IMR-90 (cell line): ENCODE measurements around the gene BRD3. TPM values are rescaled to one million over a fixed set of nuclear protein-coding genes. Genes with fewer than 3 reads are reported as not detected.

Experiments used
- ATAC-seq: fragments of 200-7000 bp; cut with Tn5 transposase; 2 replicates; pipeline ENCODE4 v1.9.1; 2020; ENCODE audit warnings: low read depth, mild to moderate bottlenecking, moderate library complexity
- BruUV-seq: library from RNA; stranded (reverse); fragments of 400-500 nt; replicated peaks from 2 replicates; lab custom pipeline; 2021; lab: Mats Ljungman, UMichigan
- CTCF ChIA-PET: fragments of 300-600 bp; formaldehyde crosslinking; extraction: SDS; loops from one replicate; lab custom pipeline; 2021; ENCODE audit warnings: antibody characterized with exemption; lab: Yijun Ruan, JAX
- POLR2A ChIA-PET: fragments of 300-600 bp; sonication (Branson Sonifier 250); formaldehyde crosslinking; loops from one replicate; lab custom pipeline; 2022; ENCODE audit warnings: antibody characterized with exemption; ENCODE audit not compliant: unreplicated experiment; lab: Charles Lee
- DNase-seq: peaks from one replicate; pipeline ENCODE4 v3.0.0; 2013
- H2AFZ ChIP-seq: replicated peaks from 2 replicates; pipeline ENCODE3; 2013; ENCODE audit warnings: low read length, mild to moderate bottlenecking; ENCODE audit not compliant: poor library complexity
- H2AK5ac ChIP-seq: 2 replicates; pipeline ENCODE4 v1.6.1; 2013; ENCODE audit warnings: low read depth, low read length, inconsistent platforms
- H2AK9ac ChIP-seq: replicated peaks from 2 replicates; pipeline ENCODE3; 2013; ENCODE audit warnings: mild to moderate bottlenecking, low read depth, low read length, moderate library complexity; ENCODE audit not compliant: poor library complexity
- H2BK120ac ChIP-seq: 2 replicates; pipeline ENCODE4 v1.6.1; 2013; ENCODE audit warnings: low read depth, low read length, inconsistent platforms
- H2BK15ac ChIP-seq: 3 replicates; pipeline ENCODE4 v1.6.1; 2013; ENCODE audit warnings: low read depth, low read length, inconsistent platforms
- H2BK20ac ChIP-seq: 2 replicates; pipeline ENCODE4 v1.6.1; 2013; ENCODE audit warnings: low read depth, mild to moderate bottlenecking, inconsistent platforms, low read length, moderate library complexity
- H2BK5ac ChIP-seq: 2 replicates; pipeline ENCODE4 v1.6.1; 2013; ENCODE audit warnings: mild to moderate bottlenecking, low read depth, low read length, inconsistent platforms; ENCODE audit not compliant: poor library complexity, severe bottlenecking
- H3K14ac ChIP-seq: replicated peaks from 2 replicates; pipeline ENCODE4 v1.6.1; 2013; ENCODE audit warnings: low read depth, low read length, inconsistent platforms
- H3K18ac ChIP-seq: 2 replicates; pipeline ENCODE4 v1.6.1; 2013; ENCODE audit warnings: low read depth, low read length, control low read depth
- H3K23ac ChIP-seq: 2 replicates; pipeline ENCODE4 v1.6.1; 2013; ENCODE audit warnings: low read depth, low read length, inconsistent platforms
- H3K27ac ChIP-seq: 2 replicates; pipeline ENCODE4 v1.5.1; 2013; ENCODE audit warnings: mild to moderate bottlenecking, control low read depth, low read length; ENCODE audit not compliant: insufficient read depth
- H3K27me3 ChIP-seq: 2 replicates; pipeline ENCODE4 v1.6.1; 2013; ENCODE audit warnings: low read length; ENCODE audit not compliant: control insufficient read depth, insufficient read depth
- H3K36me3 ChIP-seq: 2 replicates; pipeline ENCODE4 v1.6.1; 2013; ENCODE audit warnings: low read length, mixed read lengths; ENCODE audit not compliant: control insufficient read depth, insufficient read depth
- H3K4ac ChIP-seq: 2 replicates; pipeline ENCODE4 v1.6.1; 2013; ENCODE audit warnings: low read depth, low read length, inconsistent platforms
- H3K4me1 ChIP-seq: 2 replicates; pipeline ENCODE4 v1.6.1; 2013; ENCODE audit warnings: low read length, mixed read lengths; ENCODE audit not compliant: control insufficient read depth, insufficient read depth
- H3K4me2 ChIP-seq: 2 replicates; pipeline ENCODE4 v1.6.1; 2013; ENCODE audit warnings: low read depth, mild to moderate bottlenecking, control low read depth, low read length, moderate library complexity
- H3K4me3 ChIP-seq: 2 replicates; pipeline ENCODE4 v1.5.1; 2013; ENCODE audit warnings: low read depth, mild to moderate bottlenecking, control low read depth, low read length, moderate library complexity; ENCODE audit not compliant: insufficient read depth
- H3K56ac ChIP-seq: 2 replicates; pipeline ENCODE4 v1.6.1; 2013; ENCODE audit warnings: low read length, inconsistent platforms; ENCODE audit not compliant: insufficient read depth; ENCODE audit errors: extremely low read depth
- H3K79me1 ChIP-seq, 2 experiments: 2 replicates each; pipeline ENCODE4 v1.6.1; 2013; ENCODE audit warnings: low read length in 2 of 2, inconsistent platforms in 1 of 2, low read depth in 1 of 2
- H3K9ac ChIP-seq: 2 replicates; pipeline ENCODE4 v1.6.1; 2013; ENCODE audit warnings: low read depth, low read length, control low read depth
- H3K9me1 ChIP-seq: 2 replicates; pipeline ENCODE4 v1.6.1; 2013; ENCODE audit warnings: low read length, inconsistent platforms; ENCODE audit not compliant: insufficient read depth
- H3K9me3 ChIP-seq: 2 replicates; pipeline ENCODE4 v1.6.1; 2013; ENCODE audit warnings: low read length; ENCODE audit not compliant: control insufficient read depth, insufficient read depth
- H4K20me1 ChIP-seq: 2 replicates; pipeline ENCODE4 v1.6.1; 2013; ENCODE audit warnings: low read length, inconsistent platforms; ENCODE audit not compliant: insufficient read depth
- H4K5ac ChIP-seq: 2 replicates; pipeline ENCODE4 v1.6.1; 2013; ENCODE audit warnings: mild to moderate bottlenecking, low read depth, low read length, control low read depth
- H4K8ac ChIP-seq, 2 experiments: 2 replicates each; pipeline ENCODE4 v1.6.1; 2013; ENCODE audit warnings: low read depth in 2 of 2, low read length in 2 of 2, control low read depth in 1 of 2, inconsistent platforms in 1 of 2
- H4K91ac ChIP-seq: 2 replicates; pipeline ENCODE4 v1.6.1; 2013; ENCODE audit warnings: low read depth, low read length, inconsistent platforms; ENCODE audit not compliant: insufficient read depth
- CEBPB ChIP-seq: IDR thresholded peaks from 2 replicates; pipeline ENCODE4 v1.6.1; 2012; ENCODE audit warnings: low read depth, low read length, improper control_type of control experiment
- CTCF ChIP-seq: conservative IDR thresholded peaks from 2 replicates; pipeline ENCODE4 v1.5.1; 2012; ENCODE audit warnings: mild to moderate bottlenecking, low read depth, low read length, improper control_type of control experiment
- MAFK ChIP-seq: IDR thresholded peaks from 2 replicates; pipeline ENCODE4 v1.6.1; 2012; ENCODE audit warnings: low read depth, low read length, improper control_type of control experiment
- MXI1 ChIP-seq: IDR thresholded peaks from 2 replicates; pipeline ENCODE4 v1.6.1; 2012; ENCODE audit warnings: low read depth, mild to moderate bottlenecking, low read length, moderate library complexity, borderline replicate concordance
- NFE2L2 ChIP-seq: fragments of 150-350 bp; IDR thresholded peaks from 2 replicates; pipeline ENCODE4 v1.6.1; 2016; ENCODE audit warnings: low read depth, mild to moderate bottlenecking, low read length
- POLR2A ChIP-seq: IDR thresholded peaks from 2 replicates; pipeline ENCODE4 v1.6.1; 2012; ENCODE audit warnings: mild to moderate bottlenecking, low read depth, low read length
- RFX5 ChIP-seq: IDR thresholded peaks from 2 replicates; pipeline ENCODE4 v1.8.0; 2012; ENCODE audit warnings: low read depth, mild to moderate bottlenecking, low read length, moderate library complexity
- SMC3 ChIP-seq: fragments of 150-350 bp; IDR thresholded peaks from 2 replicates; pipeline ENCODE4 v1.6.1; 2016; ENCODE audit warnings: low read depth, mild to moderate bottlenecking, antibody characterized with exemption, low read length, moderate library complexity
- WGBS, 2 experiments: methylation state at CpG; one replicate each; pipeline versions ENCODE4 v1.1.5 to v1.1.7; 2013; ENCODE audit warnings: missing lambda C conversion rate in 2 of 2; ENCODE audit not compliant: insufficient read length in 1 of 2; ENCODE audit errors: extremely low coverage in 2 of 2; 5-methylcytosine and 5-hydroxymethylcytosine counted together
- dilution Hi-C: fragments of 300-500 bp; cut with HindIII; formaldehyde crosslinking; loops from one replicate; pipeline ENCODE4 v1.14.3; 2018; ENCODE audit warnings: low sequenced_read_pairs; ENCODE audit not compliant: unreplicated experiment
- in situ Hi-C: fragments of 300-500 bp; cut with MboI; formaldehyde crosslinking; loops from 3 replicates; pipeline ENCODE4 v1.14.3; 2019; ENCODE audit warnings: low sequenced_read_pairs, inconsistent platforms, mixed read lengths
- intact Hi-C: fragments of 100-400 bp; cut with micrococcal nuclease; formaldehyde crosslinking; loops from 2 replicates; pipeline ENCODE4 v1.10.0; 2022
- polyA plus RNA-seq, 3 experiments: library from polyadenylated mRNA; depleted of rRNA; stranded (reverse); fragments of >200 nt; gene quantifications; 2 replicates each; pipeline ENCODE4 v1.2.3, GENCODE V29; 2012; ENCODE audit warnings: low replicate concordance in 1 of 3
- total RNA-seq: library from RNA; depleted of rRNA; stranded (reverse); fragments of >200 nt; gene quantifications from 2 replicates; pipeline ENCODE4 v1.2.3, GENCODE V29; 2012

Gene BRD3
- total and polyA plus RNA-seq, 2 of the 4 experiments (the other 2 are of a cell fraction), result 2.2 to 7.1 TPM

- TF ChIP-seq RFX5, result no peak
Measured at GRCh38 chr9:134040781-134041648, 26.8 kb downstream of the BRD3 start (continued).

GRCh38 chr9:134040176-134040565 lies 27.7 kb downstream of the BRD3 start:
- H3K4ac ChIP-seq, result no peak overlapping the region
- H3K9me1 ChIP-seq, result no peaks in the 10 kb centered on the region
- H3K4me2 ChIP-seq, result no peak overlapping the region
- no peak overlapping the region for H4K5ac ChIP-seq
- peaks cover 6% of the 10 kb centered on the region; the same call in 1 of the 2 replicates for H4K20me1 ChIP-seq
- no peak overlapping the region for H3K4me3 ChIP-seq
- no CpG with 5 or more reads among the region's 17 CpGs for WGBS, 2 experiments
- in situ Hi-C loops (no loop called here), dilution Hi-C loops (no loop called here), intact Hi-C loops (no loop called here)
- no peak overlapping the region for H2AK9ac ChIP-seq
- no peaks in the 10 kb centered on the region for H3K4me1 ChIP-seq
- H3K27ac ChIP-seq, result no peak overlapping the region
- no TSS peak for BruUV-seq
- H2BK120ac ChIP-seq, result no peak overlapping the region
- no peaks in the 10 kb centered on the region for H3K9me3 ChIP-seq
- no peak for ATAC-seq
- H3K36me3 ChIP-seq, result peaks cover 58% of the 10 kb centered on the region
- H3K79me1 ChIP-seq, result peaks cover 7 to 22% of the 10 kb centered on the region in 2 experiments; a peak in 3 of 4 replicates
- POLR2A ChIA-PET, result no interaction called here
- no peak overlapping the region for H3K23ac ChIP-seq
- no peak overlapping the region for H2BK20ac ChIP-seq
- no peak for DNase-seq
- TF ChIP-seq MAFK, result no peak
- no peak for TF ChIP-seq CEBPB
- TF ChIP-seq MXI1, result no peak
- no peak for TF ChIP-seq CTCF
- TF ChIP-seq SMC3, result no peak
- no peak for TF ChIP-seq RFX5
- TF ChIP-seq NFE2L2, result no peak
- TF ChIP-seq POLR2A, result no peak
- H3K9ac ChIP-seq, result no peak overlapping the region
- no peak overlapping the region for H2BK5ac ChIP-seq
- H2AFZ ChIP-seq, result no peak overlapping the region
- H3K56ac ChIP-seq, result no peak overlapping the region
- no peak overlapping the region for H4K8ac ChIP-seq
- no peak overlapping the region for H2BK15ac ChIP-seq
- H3K14ac ChIP-seq, result no peak overlapping the region
- no peak overlapping the region for H4K91ac ChIP-seq
- no peak overlapping the region for H3K18ac ChIP-seq
- H3K27me3 ChIP-seq, result no peaks in the 10 kb centered on the region
- CTCF ChIA-PET, result no interaction called here
- no peak overlapping the region for H2AK5ac ChIP-seq
